AG20443 (cell line): Measurements from ENCODE around the gene BHMT.
"Not testable (repeated sequence)": the region's sequence is repeated elsewhere in the genome, so short reads cannot be mapped to it uniquely, and the experiment has no call there.

Experiments used
- DNase-seq: peaks from one replicate; pipeline ENCODE4 v3.0.0; 2012; ENCODE audit warnings: low spot score, mixed read lengths

BHMT gene

DNA sequence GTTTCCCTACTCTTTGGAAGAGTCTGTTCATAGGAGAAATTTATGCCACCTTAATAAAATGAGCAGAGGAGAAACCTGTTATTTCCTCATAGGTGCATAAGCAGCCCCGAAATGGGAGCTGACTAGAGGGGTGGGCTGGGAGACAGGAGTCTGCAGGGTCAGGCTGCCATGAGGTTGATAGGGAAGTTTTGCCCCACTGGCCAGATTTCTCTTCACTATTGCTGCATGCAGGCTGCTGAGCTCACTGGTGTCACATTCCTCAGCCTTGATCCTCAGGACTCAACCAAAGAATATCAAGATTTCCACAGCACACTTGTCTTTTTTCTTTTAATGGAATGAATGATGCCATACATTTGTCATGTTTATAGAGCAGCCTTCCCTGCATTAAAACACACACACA is 60.7 kb downstream of the BHMT start:
- peak; percentile 24 for DNase-seq

- DNase-seq: no peak
Measured at GRCh38 chr5:79173626-79174025, 62.0 kb downstream of the BHMT start.

DNA sequence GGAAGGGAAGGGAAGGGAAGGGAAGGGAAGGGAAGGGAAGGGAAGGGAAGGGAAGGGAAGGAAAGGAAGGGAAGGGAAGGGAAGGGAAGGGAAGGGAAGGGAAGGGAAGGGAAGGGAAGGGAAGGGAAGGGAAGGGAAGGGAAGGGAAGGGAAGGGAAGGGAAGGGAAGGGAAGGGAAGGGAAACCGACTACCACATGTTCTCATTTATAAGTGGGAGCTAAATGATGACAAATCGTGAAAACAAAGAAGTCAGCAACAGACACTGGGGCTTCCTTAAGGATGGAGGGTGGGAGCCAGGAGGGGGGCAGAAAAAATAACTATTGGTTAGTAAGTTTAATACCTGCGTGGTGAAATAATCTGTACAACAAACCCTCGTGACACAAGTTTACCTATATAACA is 68.8 kb downstream of the BHMT start:
- DNase-seq: not testable (repeated sequence)

GRCh38 chr5:79181419-79182022 is 69.9 kb downstream of the BHMT start:
- DNase-seq: peak; percentile 32
